ENCODE measurements around the gene ZNF566.
"Not testable (repeated sequence)": the region's sequence is repeated elsewhere in the genome, so short reads cannot be mapped to it uniquely, and the experiment has no call there.

ZNF566 gene

DNA sequence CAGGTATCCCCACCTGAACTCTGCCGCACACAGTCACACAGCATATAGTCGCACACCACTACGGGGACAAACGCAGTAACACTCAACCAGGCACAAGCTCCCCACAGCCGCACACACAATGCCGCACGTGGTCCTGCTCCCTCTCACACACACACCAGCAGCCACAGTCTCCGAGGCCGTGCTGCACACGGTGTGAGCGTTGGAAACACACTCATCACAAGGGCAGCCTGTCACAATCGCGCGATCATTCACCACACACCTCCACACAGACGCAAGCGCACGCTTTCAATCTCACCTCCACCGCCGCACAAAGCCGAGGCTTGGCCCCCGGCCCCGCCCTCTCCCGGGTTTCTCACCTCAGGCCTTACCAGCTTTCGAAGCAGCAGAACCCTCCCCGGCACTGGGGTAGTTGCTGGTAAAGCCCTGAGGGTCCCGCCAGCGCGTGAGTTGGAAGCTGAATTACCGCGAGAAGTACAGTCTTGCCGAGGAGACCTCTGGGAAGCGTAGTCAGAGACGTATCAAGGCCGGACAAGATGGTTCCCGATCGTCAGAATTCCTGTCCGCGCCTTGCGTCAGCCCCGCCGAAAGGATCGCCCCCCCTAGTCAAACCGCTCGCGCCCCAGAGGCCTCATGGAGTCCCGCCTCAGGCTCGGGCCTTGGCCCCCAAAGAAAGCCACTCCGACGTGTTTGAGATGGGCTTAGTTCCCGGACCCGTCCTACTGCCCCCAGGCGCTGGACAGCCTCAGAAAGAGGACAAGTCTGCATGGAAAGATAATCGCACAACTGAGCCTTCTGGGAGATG, at the start of gene ZNF566:
ZNF566 (minus strand) TSS at position 444 of the 802 bp plus-strand sequence. CDS start 13,004 bp downstream, outside the sequence.
- H3K4me3 Mint-ChIP-seq: peak within 1 kb of the TSS; percentile 97

DNA sequence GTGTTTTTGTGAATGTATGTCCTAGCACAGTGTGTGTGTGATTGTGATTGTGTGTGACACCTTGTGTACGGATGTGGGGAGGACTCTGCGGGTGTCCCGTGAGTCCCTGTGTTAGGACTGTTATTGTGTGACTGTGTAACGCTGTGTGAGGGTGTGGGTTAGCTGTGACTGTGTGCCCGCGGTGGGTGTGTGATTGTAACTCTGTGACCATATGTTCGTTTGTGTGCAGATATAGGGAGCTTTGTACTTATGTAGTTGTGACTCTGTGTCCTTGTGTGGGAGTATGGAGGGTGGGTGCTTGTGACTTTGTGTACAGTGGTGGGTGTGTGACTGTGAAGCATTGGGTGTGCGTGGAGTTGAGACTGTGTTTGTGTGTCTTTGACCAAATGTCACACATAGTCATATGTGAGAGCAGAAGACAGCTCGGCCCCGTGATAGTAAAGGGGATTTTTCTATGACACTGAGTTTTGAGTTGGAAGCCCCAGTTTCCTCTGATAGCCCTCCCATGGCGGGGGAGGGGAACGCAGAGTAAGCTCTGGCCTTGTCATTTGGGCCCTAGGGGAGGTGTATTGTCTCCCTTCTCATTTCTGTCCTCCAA, 39.7 kb upstream of the ZNF566 start:
- peaks cover 44% of the 10 kb centered on the region for H3K9me3 Mint-ChIP-seq
- H3K27me3 Mint-ChIP-seq (ENCODE audit: low read depth): no peaks in the 10 kb centered on the region
- H3K4me3 Mint-ChIP-seq: peak overlapping the region; percentile 98
- H3K27ac Mint-ChIP-seq: peak overlapping the region; percentile 97
- peaks cover 28% of the 10 kb centered on the region for H3K36me3 Mint-ChIP-seq (ENCODE audit: low read depth)
- H3K4me1 Mint-ChIP-seq (ENCODE audit: low read depth): peaks cover 22% of the 10 kb centered on the region

More for the DNA sequence above, at the start of gene ZNF566:
- Mint-ChIP-seq H3K9me3 (peaks cover 19% of the 10 kb centered on the region), H3K4me1 (ENCODE audit: low read depth) (peaks cover 15% of the 10 kb centered on the region), H3K36me3 (ENCODE audit: low read depth) (peaks cover 12% of the 10 kb centered on the region), H3K27ac (peak within 1 kb of the TSS; percentile 92), H3K27me3 (ENCODE audit: low read depth) (no peaks in the 10 kb centered on the region)

DNA sequence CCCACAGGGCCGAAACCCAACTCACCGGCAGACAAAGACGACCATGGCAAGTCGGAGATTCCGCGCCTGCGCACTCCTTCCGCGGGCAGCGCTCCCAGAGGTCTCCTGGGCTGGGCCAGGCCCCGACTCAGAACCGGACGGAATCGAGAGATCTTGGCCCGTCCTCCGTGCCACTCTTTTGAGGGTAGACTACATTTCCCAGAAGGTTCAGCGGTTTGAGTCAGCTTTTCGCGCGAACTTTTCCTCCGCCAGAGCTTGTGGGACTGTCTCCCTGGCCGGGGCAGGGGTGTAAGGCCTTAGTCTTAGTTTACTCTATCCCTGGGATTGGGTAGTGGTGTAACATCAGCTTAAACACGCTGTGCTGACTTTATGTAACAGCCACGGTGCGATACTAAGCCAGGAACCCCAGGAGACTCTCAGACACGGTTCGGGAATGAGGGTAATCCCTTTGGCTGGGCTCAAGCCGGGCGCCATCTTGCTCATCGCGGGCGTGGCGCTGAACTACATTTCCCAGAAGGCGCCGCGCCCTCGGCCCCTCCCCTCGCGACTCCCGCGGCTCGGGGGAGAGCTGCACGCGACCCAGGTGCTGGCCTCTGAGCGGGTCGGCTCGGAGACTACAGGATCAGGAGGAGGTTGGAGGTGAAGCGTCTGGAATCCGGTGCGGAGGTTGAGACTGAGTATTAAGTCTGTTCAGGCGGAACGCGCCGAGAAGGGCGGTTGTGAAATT, 39.0 kb upstream of the ZNF566 start, which contains the start of gene ZNF260:
ZNF260 (minus strand) TSS at position 78 of the 727 bp plus-strand sequence. CDS start 13,033 bp downstream, outside the sequence.
- H3K36me3 Mint-ChIP-seq (ENCODE audit: low read depth): peaks cover 32% of the 10 kb centered on the region
- peak within 1 kb of the TSS; percentile 97 for H3K27ac Mint-ChIP-seq
- peaks cover 43% of the 10 kb centered on the region for H3K9me3 Mint-ChIP-seq
- H3K4me1 Mint-ChIP-seq (ENCODE audit: low read depth): peaks cover 22% of the 10 kb centered on the region
- no peaks in the 10 kb centered on the region for H3K27me3 Mint-ChIP-seq (ENCODE audit: low read depth)
- peak within 1 kb of the TSS; percentile 98 for H3K4me3 Mint-ChIP-seq

DNA sequence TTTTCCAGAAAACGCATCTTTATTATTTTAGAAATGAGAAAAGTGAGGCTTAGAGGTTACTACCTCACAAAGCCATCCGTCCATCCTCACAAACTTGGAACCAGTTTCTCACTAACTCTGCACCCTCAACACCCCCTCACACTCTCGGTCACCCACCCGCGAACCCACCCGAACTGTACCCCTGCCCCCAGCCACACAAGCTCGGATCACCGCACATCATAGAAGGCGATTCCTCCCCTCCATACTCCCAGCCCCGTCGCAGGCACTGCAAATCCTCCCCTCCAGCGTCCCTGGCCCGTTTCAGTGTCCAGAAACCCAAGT, 38.5 kb upstream of the ZNF566 start:
- H3K9me3 Mint-ChIP-seq: peaks cover 43% of the 10 kb centered on the region
- peaks cover 35% of the 10 kb centered on the region for H3K36me3 Mint-ChIP-seq (ENCODE audit: low read depth)

DNA sequence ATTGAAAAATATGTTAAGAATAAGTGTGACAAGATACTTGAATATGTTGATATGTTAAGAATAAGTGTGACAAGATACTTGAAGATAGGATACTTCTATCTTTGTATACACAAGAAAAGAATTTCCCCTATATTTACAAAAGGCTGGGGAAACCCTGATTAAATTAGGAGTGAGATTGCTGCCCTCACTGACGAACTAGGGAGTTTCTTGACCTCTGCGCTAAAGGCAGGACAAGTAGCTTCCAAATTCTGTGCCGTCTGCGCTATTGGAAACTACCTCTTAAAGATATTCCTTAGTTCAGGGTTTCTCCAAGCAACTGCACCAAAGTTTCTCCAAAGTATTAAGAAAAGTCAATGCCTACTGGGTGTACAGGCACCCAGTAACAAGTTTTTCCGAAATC, 38.0 kb upstream of the ZNF566 start:
- Mint-ChIP-seq H3K36me3 (ENCODE audit: low read depth) (peaks cover 39% of the 10 kb centered on the region), H3K27me3 (ENCODE audit: low read depth) (no peaks in the 10 kb centered on the region), H3K27ac (no peak overlapping the region), H3K4me1 (ENCODE audit: low read depth) (peaks cover 22% of the 10 kb centered on the region), H3K9me3 (peaks cover 43% of the 10 kb centered on the region), H3K4me3 (peak overlapping the region; percentile 98)

More for the DNA sequence above, 38.5 kb upstream of the ZNF566 start:
- Mint-ChIP-seq H3K27me3 (ENCODE audit: low read depth) (no peaks in the 10 kb centered on the region), H3K4me1 (ENCODE audit: low read depth) (peaks cover 22% of the 10 kb centered on the region), H3K27ac (peak overlapping the region; percentile 97), H3K4me3 (peak overlapping the region; percentile 98)

DNA sequence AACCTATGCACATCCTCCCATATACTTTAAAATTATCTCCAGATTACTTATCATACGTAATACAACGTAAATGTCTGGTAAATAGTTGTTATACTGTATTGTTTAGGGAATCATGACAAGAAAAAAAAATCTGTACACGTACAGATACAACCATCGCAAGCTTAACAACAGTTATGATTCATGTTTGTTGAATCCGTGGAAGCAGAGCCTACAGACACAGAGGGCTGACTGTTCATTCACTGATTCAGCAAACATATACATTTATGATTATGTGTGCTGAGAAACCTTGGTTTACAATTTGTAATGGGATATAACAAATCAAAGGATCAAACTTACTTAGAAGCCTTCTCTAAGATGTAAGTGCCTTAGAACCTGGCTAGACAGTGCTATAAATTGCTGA, 37.2 kb upstream of the ZNF566 start:
- Mint-ChIP-seq H3K27ac (no peak overlapping the region), H3K9me3 (peaks cover 43% of the 10 kb centered on the region), H3K4me1 (ENCODE audit: low read depth) (peaks cover 22% of the 10 kb centered on the region), H3K27me3 (ENCODE audit: low read depth) (no peaks in the 10 kb centered on the region), H3K36me3 (ENCODE audit: low read depth) (peaks cover 40% of the 10 kb centered on the region), H3K4me3 (peak overlapping the region; percentile 63)

DNA sequence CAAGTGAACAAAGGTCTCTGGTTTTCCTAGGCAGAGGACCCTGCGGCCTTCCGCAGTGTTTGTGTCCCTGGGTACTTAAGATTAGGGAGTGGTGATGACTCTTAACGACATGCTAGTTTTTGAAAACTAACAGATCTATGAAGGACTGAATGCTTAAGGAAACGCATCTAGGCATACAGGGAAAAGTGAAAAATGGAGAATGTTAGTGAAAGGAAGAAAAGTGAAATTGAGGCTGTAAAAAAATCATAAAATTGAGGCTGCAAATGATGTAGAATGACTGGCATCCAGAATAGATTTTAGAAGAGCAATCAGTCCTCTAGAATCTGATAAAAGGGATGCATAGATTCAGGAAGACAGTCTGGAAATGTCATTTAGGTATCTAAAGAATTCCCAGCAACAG, 35.3 kb upstream of the ZNF566 start:
- Mint-ChIP-seq H3K9me3 (peaks cover 52% of the 10 kb centered on the region), H3K27me3 (ENCODE audit: low read depth) (no peaks in the 10 kb centered on the region), H3K27ac (no peak overlapping the region), H3K4me3 (no peak overlapping the region), H3K36me3 (ENCODE audit: low read depth) (peaks cover 52% of the 10 kb centered on the region), H3K4me1 (ENCODE audit: low read depth) (peaks cover 22% of the 10 kb centered on the region)

DNA sequence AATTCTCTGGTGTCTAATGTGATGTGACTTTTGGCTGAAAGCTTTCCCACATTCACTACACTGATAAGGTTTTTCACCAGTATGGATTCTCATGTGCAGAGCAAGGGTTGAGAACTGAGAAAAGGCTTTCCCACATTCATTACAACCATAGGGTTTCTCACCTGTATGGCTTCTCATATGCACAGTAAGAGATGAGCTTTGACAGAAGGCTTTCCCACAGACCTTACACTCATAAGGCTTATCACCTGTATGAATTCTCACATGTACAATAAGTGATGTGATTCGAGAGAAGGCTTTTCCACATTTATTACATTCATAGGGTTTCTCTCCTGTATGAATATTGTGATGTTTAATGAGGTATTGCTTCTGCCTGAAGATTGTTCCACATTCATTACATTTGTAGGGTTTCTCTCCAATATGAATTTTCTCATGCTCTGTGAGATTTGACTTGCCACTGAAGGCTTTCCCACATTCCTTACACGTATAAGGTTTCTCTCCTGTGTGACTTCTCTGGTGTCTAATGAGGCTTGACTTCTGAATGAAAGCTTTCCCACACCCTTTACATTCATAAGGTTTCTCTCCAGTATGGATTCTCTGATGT, 24.8 kb upstream of the ZNF566 start:
- Mint-ChIP-seq H3K4me1 (ENCODE audit: low read depth) (no peaks in the 10 kb centered on the region), H3K4me3 (no peak overlapping the region), H3K27me3 (ENCODE audit: low read depth) (no peaks in the 10 kb centered on the region), H3K27ac (no peak overlapping the region), H3K9me3 (peaks cover 75% of the 10 kb centered on the region), H3K36me3 (ENCODE audit: low read depth) (peaks cover 49% of the 10 kb centered on the region)

DNA sequence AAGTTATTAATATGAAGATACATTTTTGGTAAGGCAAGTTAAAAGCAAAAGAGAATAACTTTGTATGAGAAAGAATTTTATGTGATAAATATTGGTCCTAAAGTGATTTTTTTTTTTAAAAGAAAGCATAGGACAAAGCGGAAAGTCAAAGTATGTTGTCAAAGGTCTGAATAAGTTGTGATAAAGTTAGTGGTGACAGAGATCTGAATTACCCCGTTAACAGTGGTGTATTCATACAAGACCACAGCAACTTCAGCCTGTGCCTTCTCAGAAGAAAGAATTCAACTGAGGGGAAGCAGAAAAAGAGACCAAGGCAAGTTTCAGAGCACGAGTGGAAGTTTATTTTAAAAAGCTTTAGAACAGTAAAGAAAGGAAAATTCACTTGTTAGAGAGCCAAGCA, 19.0 kb upstream of the ZNF566 start:
- peaks cover 41% of the 10 kb centered on the region for H3K9me3 Mint-ChIP-seq
- peaks cover 2% of the 10 kb centered on the region for H3K36me3 Mint-ChIP-seq (ENCODE audit: low read depth)
- H3K27ac Mint-ChIP-seq: no peak overlapping the region
- H3K4me1 Mint-ChIP-seq (ENCODE audit: low read depth): no peaks in the 10 kb centered on the region
- no peaks in the 10 kb centered on the region for H3K27me3 Mint-ChIP-seq (ENCODE audit: low read depth)
- H3K4me3 Mint-ChIP-seq: no peak overlapping the region

DNA sequence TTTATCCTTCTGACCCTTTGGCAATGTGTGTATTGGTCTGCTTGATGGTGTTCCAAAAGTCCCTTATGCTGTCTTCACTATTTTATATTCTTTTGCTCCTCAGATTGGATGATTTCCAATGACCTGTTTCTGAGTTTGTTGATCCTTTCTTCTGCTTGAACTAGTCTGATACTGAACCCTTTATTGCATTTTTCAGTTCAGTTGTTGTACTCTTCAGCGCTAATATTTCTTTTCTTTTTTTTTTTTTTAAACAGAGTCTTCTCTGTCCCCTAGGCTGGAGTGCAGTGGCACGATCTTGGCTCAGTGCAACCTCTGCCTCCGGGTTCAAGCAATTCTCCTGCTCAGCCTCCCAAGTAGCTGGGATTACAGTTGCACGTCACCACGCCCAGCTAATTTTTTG, 12.6 kb upstream of the ZNF566 start:
- Mint-ChIP-seq H3K9me3 (peaks cover 34% of the 10 kb centered on the region), H3K27me3 (ENCODE audit: low read depth) (no peaks in the 10 kb centered on the region), H3K4me1 (ENCODE audit: low read depth) (no peaks in the 10 kb centered on the region), H3K27ac (no peak overlapping the region), H3K4me3 (no peak overlapping the region), H3K36me3 (ENCODE audit: low read depth) (peaks cover 2% of the 10 kb centered on the region)

DNA sequence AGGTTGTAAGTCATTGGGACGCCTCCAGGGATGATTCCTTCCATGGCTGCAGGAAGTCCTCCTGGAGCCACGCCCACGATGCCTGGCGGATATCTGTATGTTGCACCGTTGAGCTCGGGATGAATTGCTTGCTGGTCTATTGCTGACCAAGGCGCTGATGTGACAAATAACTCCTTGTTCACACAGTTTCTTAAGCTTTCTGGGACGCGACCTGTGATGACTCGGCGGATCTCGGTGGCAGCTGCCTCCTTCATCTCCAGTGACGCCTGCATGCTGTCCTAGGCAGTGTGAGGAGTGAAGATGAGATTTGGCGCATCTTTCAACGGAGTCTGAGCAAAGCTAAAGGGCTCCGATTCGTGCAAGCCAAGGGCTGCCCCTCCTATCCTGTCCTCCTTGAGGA, 7.6 kb upstream of the ZNF566 start:
- no peak overlapping the region for H3K27ac Mint-ChIP-seq
- no peaks in the 10 kb centered on the region for H3K4me1 Mint-ChIP-seq (ENCODE audit: low read depth)
- H3K4me3 Mint-ChIP-seq: no peak overlapping the region
- peaks cover 32% of the 10 kb centered on the region for H3K9me3 Mint-ChIP-seq
- no peaks in the 10 kb centered on the region for H3K36me3 Mint-ChIP-seq (ENCODE audit: low read depth)
- H3K27me3 Mint-ChIP-seq (ENCODE audit: low read depth): no peaks in the 10 kb centered on the region

DNA sequence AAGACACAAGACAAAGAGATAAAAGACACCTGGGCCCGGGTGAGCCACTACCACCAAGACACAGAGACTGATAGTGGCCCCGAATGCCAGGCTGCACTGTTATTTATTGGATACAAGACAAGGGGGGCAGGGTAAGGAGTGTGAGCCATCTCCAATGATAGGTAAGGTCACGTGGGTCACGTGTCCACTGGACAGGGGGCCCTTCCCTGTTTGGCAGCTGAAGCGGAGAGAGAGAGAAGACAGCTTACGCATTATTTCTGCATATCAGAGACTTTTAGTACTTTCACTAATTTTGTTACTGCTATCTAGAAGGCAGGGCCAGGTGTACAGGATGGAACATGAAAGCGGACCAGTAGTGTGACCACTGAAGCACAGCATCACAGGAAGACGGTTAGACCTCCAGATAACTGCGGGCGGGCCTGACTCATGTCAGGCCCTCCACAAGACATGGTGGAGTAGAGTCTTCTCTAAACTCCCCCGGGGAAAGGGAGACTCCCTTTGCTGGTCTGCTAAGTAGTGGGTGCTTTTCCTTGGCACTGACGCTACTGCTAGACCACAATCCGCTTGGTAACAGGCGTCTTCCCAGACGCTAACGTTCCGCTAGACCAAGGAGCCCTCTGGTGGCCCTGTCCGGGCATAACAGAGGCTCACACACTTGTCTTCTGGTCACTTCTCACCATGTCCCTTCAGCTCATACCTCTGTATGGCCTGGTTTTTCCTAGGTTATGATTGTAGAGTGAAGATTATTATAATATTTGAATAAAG, 3.5 kb upstream of the ZNF566 start:
- H3K4me3 Mint-ChIP-seq; H3K36me3 Mint-ChIP-seq (ENCODE audit: low read depth); H3K27me3 Mint-ChIP-seq (ENCODE audit: low read depth); H3K27ac Mint-ChIP-seq: not testable (repeated sequence)
- H3K4me1 Mint-ChIP-seq (ENCODE audit: low read depth): peaks cover 15% of the 10 kb centered on the region
- peaks cover 23% of the 10 kb centered on the region for H3K9me3 Mint-ChIP-seq

DNA sequence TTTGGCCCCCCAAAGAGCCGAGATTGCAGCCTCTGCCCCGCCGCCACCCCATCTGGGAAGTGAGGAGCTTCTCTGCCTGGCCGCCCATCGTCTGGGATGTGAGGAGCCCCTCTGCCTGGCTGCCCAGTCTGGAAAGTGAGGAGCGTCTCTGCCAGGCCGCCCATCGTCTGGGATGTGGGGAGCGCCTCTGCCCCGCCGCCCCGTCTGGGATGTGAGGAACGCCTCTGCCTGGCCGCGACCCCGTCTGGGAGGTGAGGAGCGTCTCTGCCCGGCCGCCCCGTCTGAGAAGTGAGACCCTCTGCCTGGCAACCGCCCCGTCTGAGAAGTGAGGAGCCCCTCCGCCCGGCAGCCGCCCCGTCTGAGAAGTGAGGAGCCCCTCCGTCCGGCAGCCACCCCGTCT, 1.5 kb upstream of the ZNF566 start:
- not testable (repeated sequence) for H3K27me3 Mint-ChIP-seq (ENCODE audit: low read depth); H3K4me3 Mint-ChIP-seq
- Mint-ChIP-seq H3K36me3 (ENCODE audit: low read depth) (peaks cover 11% of the 10 kb centered on the region), H3K4me1 (ENCODE audit: low read depth) (peaks cover 15% of the 10 kb centered on the region), H3K9me3 (peaks cover 17% of the 10 kb centered on the region), H3K27ac (peak overlapping the region; percentile 92)

DNA sequence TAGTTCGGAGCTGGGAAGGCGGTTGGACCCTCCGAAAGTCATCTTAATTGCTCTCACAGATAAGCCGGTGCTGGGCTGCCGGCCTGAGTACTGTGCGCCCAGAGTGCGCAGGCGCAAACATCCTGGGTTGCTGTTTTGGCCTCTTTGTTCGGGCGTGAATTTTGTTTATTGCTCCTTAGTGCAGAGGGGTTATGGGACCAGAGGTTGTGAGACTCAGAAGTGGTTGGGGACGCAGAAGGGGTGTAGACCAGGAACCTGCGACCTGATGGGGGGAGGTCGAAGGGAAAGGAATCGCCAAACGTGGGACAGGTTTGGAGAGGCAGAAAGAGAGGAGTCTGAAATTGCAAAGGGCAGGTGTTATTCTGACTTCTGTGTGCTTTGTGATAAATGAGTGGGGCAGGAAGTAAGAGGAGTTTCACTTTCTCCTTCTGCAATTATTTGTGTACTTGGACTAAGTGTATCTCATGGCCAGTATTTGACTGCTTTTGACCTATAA, 607 bp upstream of the ZNF566 start:
- peaks cover 15% of the 10 kb centered on the region for H3K4me1 Mint-ChIP-seq (ENCODE audit: low read depth)
- H3K27me3 Mint-ChIP-seq (ENCODE audit: low read depth): no peaks in the 10 kb centered on the region
- H3K36me3 Mint-ChIP-seq (ENCODE audit: low read depth): peaks cover 12% of the 10 kb centered on the region
- peak overlapping the region; percentile 92 for H3K27ac Mint-ChIP-seq
- H3K9me3 Mint-ChIP-seq: peaks cover 18% of the 10 kb centered on the region
- H3K4me3 Mint-ChIP-seq: peak overlapping the region; percentile 97
